Lower lobe of right lung (tissue), 2 donors: Measurements from ENCODE around the gene RAB9A. TPM values are rescaled to one million over a fixed set of nuclear protein-coding genes. Genes with fewer than 3 reads are reported as not detected.
"Not testable (repeated sequence)": the region's sequence is repeated elsewhere in the genome, so short reads cannot be mapped to it uniquely, and the experiment has no call there.

ENCODE experiments used
- ATAC-seq, 2 donors: fragments of 200-7000 bp; cut with Tn5 transposase; one replicate each; pipeline ENCODE4 v1.9.1; 2020 to 2022; ENCODE audit warnings: mild to moderate bottlenecking in 2 of 2, moderate library complexity in 2 of 2
- DNase-seq: peaks from one replicate; pipeline ENCODE4 v3.0.0-alpha.2; 2020
- H3K27ac ChIP-seq: fragments of 200-600 bp; one replicate; pipeline ENCODE4 v1.8.0; 2022
- H3K27me3 ChIP-seq: fragments of 200-600 bp; one replicate; pipeline ENCODE4 v1.8.0; 2022; ENCODE audit warnings: low read depth
- H3K36me3 ChIP-seq: fragments of 200-600 bp; one replicate; pipeline ENCODE4 v1.8.0; 2022; ENCODE audit warnings: mild to moderate bottlenecking
- H3K4me1 ChIP-seq: fragments of 200-600 bp; one replicate; pipeline ENCODE4 v1.8.0; 2022
- H3K4me3 ChIP-seq: fragments of 200-600 bp; one replicate; pipeline ENCODE4 v1.8.0; 2022; ENCODE audit warnings: mild to moderate bottlenecking
- H3K9me3 ChIP-seq: fragments of 200-600 bp; one replicate; pipeline ENCODE4 v1.8.0; 2022
- CTCF ChIP-seq: fragments of 200-600 bp; IDR thresholded peaks from one replicate; pipeline ENCODE4 v1.8.0; 2022; ENCODE audit warnings: antibody characterized with exemption, mild to moderate bottlenecking
- intact Hi-C: fragments of 100-400 bp; cut with DNase I; formaldehyde crosslinking; loops from one replicate; pipeline ENCODE4 v1.11.0; 2022
- total RNA-seq: library from RNA; stranded (reverse); fragmentation: NEBNext Ultra II Directional; extraction: Animal tissue kit (Norgen Biotek cat#: 25700); gene quantifications from one replicate; pipeline ENCODE4 v1.2.1, GENCODE V29; 2021
- donor health status: DM: no; HTN: yes; CAD: no; lungs with severe emphysema.

RAB9A gene
- total RNA-seq, 1 donor from 2014 or later = 32.8 TPM

- Histone ChIP-seq H3K36me3 (no peaks in the 10 kb centered on the region), H3K9me3 (no peaks in the 10 kb centered on the region), H3K4me1 (no peaks in the 10 kb centered on the region), H3K27ac (no peak overlapping the region), H3K27me3 (no peaks in the 10 kb centered on the region), H3K4me3 (no peak overlapping the region)
- TF ChIP-seq CTCF = no peak
- intact Hi-C loops = no loop called here
- ATAC-seq = peak in 1 of 2 donors; percentile 64
- DNase-seq = no peak
Observed at GRCh38 chrX:13721819-13722519, 33.0 kb downstream of the RAB9A start.

DNA sequence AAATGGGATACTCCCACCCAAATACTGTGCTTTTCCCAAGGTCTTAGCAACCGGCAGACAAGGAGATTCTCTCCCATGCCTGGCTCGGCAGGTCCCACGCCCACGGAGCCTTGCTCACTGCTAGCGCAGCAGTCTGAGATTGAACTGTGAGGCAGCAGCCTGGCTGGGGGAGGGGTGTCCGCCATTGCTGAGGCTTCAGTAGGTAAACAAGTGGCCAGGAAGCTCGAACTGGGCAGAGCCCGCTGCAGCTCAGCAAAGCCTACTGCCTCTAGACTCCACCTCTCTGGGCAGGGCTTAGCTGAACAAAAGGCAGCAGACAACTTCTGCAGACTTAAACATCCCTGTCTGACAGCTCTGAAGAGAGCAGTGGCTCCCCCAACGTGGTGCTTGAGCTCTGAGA lies 36.0 kb downstream of the RAB9A start:
- H3K9me3 ChIP-seq, ATAC-seq, H3K36me3 ChIP-seq, DNase-seq, H3K27ac ChIP-seq, H3K4me1 ChIP-seq, H3K4me3 ChIP-seq, H3K27me3 ChIP-seq, intact Hi-C loops: not testable (repeated sequence)

GRCh38 chrX:13726583-13726982 lies 37.7 kb downstream of the RAB9A start:
- H3K36me3 ChIP-seq, DNase-seq, H3K9me3 ChIP-seq, H3K4me1 ChIP-seq, H3K27ac ChIP-seq, H3K27me3 ChIP-seq, ATAC-seq, H3K4me3 ChIP-seq, intact Hi-C loops: not testable (repeated sequence)

- intact Hi-C loops, H3K4me1 ChIP-seq, H3K9me3 ChIP-seq, ATAC-seq, H3K27me3 ChIP-seq, H3K4me3 ChIP-seq, H3K27ac ChIP-seq, H3K36me3 ChIP-seq, DNase-seq: not testable (repeated sequence)
Observed at GRCh38 chrX:13730523-13730922, 41.6 kb downstream of the RAB9A start.

GRCh38 chrX:13732246-13733067 lies 43.5 kb downstream of the RAB9A start:
- intact Hi-C loops = no loop called here
- ATAC-seq = no peak
- Histone ChIP-seq H3K9me3 (no peaks in the 10 kb centered on the region), H3K36me3 (no peaks in the 10 kb centered on the region), H3K4me1 (peaks cover 10% of the 10 kb centered on the region), H3K27me3 (no peaks in the 10 kb centered on the region), H3K27ac (no peak overlapping the region), H3K4me3 (no peak overlapping the region)
- no peak for TF ChIP-seq CTCF
- DNase-seq = no peak

DNA sequence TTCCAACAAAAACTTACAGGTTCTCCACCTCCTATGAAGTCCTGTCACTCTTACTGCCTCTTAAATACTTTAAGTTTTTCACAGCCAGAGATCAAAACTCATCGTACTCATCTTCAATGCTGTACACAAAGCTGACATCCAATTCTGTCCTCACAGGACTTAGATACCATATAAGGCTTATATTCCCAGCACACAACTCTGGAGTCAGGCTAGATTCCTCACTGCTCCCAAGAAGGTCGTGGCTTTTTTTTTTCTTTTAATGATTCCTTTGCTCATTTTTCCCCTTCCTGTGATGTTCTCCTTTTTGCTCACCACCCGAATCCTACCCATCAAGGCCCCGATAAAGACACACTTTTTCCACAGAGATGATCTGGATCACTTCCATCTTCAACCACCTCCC lies 44.6 kb downstream of the RAB9A start:
- Histone ChIP-seq H3K4me1 (peaks cover 10% of the 10 kb centered on the region), H3K27me3 (no peaks in the 10 kb centered on the region), H3K9me3 (no peaks in the 10 kb centered on the region), H3K4me3 (peak overlapping the region; percentile 71), H3K27ac (peak overlapping the region; percentile 92), H3K36me3 (no peaks in the 10 kb centered on the region)
- intact Hi-C loops = no loop called here
- no peak for TF ChIP-seq CTCF
- ATAC-seq (no peak), DNase-seq (no peak)
